AG08395 (cell line): ENCODE data around the gene MTMR4.
"Not testable (repeated sequence)": the region's sequence is repeated elsewhere in the genome, so short reads cannot be mapped to it uniquely, and the experiment has no call there.

Experiments used
- DNase-seq: peaks from one replicate; pipeline ENCODE4 v3.0.0; 2012; ENCODE audit warnings: mixed read lengths, low spot score

The MTMR4 gene

GRCh38 chr17:58525239-58525638 is 10.8 kb upstream of the MTMR4 start:
- peak; percentile 82 for DNase-seq

- no peak for DNase-seq
Observed at GRCh38 chr17:58521680-58522079, 7.2 kb upstream of the MTMR4 start.

GRCh38 chr17:58520843-58521430 is 6.5 kb upstream of the MTMR4 start:
- no peak for DNase-seq

GRCh38 chr17:58517928-58518609 is 3.6 kb upstream of the MTMR4 start:
- DNase-seq: peak; percentile 99

- no peak for DNase-seq
Observed at GRCh38 chr17:58517378-58517927, 3.0 kb upstream of the MTMR4 start.

DNA sequence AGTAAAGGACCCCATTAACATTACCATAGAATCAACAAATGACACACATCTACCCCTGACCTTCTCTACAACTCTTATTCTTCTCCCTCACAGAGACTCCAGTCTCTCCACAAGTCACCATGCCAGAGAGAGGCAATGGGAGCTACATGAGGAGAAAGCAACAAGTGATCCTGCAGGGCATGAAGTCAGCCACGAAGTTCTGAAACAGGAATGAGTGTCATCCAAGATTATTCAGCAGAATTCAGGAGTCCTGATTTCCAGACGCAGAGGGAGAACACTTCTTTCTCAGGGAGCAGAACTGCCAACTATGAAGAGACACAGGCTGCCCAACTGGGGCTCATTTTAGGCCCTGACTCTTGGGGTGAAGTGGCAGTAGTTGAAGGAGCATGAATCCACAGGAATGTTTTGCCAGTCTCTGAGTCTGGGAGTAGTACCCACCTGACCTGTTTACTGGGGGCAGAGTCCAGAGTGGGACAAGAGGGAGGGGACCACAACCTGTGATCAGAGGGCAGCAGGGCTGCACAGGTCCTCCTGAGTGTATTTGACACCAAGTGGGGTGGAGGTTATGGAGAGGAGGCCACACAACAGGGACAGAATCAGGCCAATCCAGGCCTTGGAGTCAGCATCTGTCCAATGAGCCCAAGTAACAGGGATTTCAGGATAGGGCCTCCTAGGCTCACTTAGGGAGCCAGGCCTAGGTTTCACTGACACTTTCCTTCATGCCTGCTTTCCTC is 2.4 kb upstream of the MTMR4 start:
- no peak for DNase-seq

DNA sequence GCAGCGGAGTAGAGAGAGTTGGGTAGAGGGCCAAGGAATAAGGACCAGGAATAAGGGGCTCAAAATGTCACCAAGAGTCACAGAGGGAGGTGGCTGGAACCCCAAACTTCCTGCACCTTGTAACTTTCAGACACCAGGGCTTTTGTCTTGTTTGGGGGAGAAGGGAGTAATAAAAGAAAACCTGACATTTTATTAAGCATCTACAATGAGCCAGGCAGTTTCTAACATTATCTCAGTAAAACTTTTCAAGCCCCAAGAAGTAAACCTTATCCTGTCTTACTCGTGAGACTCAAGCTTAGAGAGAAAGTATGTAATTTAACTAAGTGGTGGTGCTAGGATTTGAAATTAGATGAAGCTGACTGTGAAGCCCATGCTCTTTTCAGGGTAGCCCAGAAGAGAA is 848 bp upstream of the MTMR4 start:
- DNase-seq: no peak

DNA sequence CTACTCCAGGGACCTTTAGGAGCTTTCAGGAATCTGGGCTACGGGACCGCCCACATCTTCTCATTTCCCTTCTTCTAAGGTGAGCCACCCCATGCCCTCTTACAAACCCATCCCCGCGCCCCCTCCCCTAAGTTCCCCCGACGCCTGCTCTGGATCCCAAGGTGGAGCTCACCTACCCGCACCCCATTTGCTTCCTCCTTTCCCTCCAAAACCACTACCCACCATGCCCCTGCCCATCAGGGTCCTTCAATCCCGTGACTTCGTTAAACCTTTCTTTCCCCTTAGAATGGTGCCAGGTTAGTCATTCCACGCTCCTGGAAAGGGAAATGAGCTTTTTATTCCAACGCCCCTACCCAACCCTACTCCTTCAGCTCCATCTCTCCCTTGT is 326 bp upstream of the MTMR4 start:
- DNase-seq: no peak

DNA sequence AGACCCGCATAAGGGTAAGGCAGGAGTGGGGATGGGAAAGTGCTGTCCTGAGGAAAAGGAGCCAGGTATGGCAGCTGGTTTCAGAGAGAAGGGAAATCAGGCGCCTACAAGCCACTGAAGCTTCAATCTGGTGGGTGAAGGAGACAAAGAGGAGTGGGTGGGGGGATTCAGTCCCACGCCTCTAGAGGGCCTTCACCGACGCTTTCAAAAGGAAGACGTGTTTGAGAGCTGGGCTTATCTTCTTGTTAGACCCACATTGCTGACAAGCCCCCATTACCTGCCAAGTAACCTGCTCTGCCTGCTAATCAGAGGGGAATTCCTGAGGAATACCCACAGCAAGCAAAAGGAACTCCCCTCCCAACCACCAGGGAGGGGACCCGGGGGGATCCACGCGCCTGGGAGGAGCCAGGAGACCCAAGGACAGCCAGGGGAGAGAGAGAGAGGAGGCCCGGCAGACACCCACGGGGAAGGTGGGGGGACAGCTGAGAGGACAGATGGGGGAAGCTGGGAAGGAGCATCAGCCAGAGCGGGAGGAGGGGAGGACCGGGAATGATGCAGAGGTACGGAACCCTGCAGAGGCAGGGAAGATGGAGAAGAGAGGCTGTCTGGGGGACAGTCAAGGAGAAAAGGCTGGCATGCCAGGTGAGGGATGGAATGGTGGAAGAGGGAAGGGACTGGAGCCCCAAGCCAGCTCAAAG is 1.0 kb downstream of the MTMR4 start:
- no peak for DNase-seq

- DNase-seq: no peak
Observed at GRCh38 chr17:58510075-58510474, 4.4 kb downstream of the MTMR4 start.

- no peak for DNase-seq
Observed at GRCh38 chr17:58508341-58509067, 5.9 kb downstream of the MTMR4 start.

DNA sequence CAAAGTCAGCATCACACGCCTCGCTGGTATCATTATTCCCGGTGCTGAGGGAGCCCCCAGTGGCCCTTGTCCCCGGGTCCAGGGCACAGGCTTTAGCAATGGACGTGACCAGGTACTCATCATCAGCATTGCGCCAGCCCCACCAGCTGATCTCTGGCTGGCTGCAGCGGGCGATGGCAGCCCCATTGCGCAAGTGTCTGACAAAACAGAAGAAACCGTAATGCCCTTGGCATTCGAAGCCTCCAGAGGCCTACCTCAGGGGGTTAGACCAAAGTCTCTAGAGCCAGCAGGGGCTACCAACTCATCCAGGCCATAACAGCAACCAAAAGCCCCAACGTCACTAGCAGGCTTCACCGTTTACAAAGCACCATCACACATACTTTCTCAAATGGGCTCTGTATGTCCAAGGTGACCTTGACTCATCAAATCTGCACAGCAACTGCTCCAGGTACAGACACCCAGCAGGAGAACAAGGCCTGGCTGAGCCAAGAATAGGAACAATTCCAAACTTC is 7.3 kb downstream of the MTMR4 start:
- no peak for DNase-seq

GRCh38 chr17:58506354-58507080 is 7.9 kb downstream of the MTMR4 start:
- DNase-seq: no peak

- no peak for DNase-seq
Observed at GRCh38 chr17:58504826-58505351, 9.5 kb downstream of the MTMR4 start.

DNA sequence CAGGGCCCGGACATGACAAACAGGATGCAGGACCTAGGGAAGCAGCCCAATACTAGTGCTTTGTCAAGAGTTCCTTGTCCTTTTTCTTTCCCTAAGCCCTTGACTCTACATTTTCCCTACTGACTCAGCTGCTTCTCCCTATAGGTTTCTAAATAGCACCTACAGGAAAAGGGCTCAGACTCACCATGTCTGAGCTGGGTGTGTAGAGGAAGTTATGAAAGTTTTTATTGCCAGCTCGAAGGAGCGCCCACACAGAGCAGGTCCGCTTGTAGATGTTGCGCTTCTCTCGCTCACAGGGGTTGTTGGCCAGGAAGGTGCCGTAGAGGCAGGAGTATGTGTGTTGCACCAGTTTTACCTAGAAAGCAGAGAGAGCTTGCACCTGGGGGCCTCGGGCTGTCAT is 10.6 kb downstream of the MTMR4 start:
- DNase-seq: no peak

- not testable (repeated sequence) for DNase-seq
Observed at GRCh38 chr17:58503134-58503533, 11.3 kb downstream of the MTMR4 start.

- DNase-seq: no peak
Observed at GRCh38 chr17:58501451-58501850, 13.0 kb downstream of the MTMR4 start.

- DNase-seq: no peak
Observed at GRCh38 chr17:58498177-58498828, 16.1 kb downstream of the MTMR4 start.

DNA sequence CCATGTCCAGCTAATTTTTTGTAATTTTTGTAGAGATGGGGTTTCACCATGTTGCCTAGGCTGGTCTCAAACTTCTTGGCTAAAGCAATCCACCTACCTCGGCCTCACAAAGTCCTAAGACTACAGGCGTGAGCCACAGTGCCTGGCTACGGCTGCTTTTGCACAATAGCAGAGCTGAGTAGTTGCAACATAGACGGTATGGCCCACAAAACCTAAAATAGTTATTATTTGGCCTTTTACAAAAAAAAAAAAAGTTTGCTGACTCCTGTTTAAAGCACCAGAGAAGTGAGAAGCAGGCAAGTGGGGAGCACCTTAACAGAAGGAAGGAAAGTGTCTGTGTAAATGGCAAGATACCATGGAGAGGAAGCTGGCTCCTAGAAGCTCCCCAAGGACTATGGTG is 20.9 kb downstream of the MTMR4 start:
- no peak for DNase-seq
